ENCODE data around the gene ADGRF5. TPM values are rescaled to one million over a fixed set of nuclear protein-coding genes. Genes with fewer than 3 reads are reported as not detected.
"Not testable (repeated sequence)": the region's sequence is repeated elsewhere in the genome, so short reads cannot be mapped to it uniquely, and the experiment has no call there.

ADGRF5 gene
- total and polyA plus RNA-seq, 10 of the 15 experiments (the other 5 are each of a cell fraction or from before 2014, with no cell fraction given), result 0.01 to 0.13 TPM; not detected in 8

GRCh38 chr6:46851576-46851975, 70.2 kb downstream of the ADGRF5 start:
- H3K4me1 ChIP-seq (ENCODE audit: control insufficient read depth, insufficient read depth, low read length); SMC1A ChIA-PET (ENCODE audit: uncharacterized antibody, unreplicated experiment); H3K9ac ChIP-seq (ENCODE audit: control insufficient read depth, insufficient read depth, low read length); POLR2A ChIA-PET; BruUV-seq (replicated peaks); CTCF ChIA-PET; H3K27me3 ChIP-seq (replicated peaks in 1 of 2; ENCODE audit: control insufficient read depth in 2 of 2, insufficient read depth in 2 of 2, low read length in 1 of 2); H2AFZ ChIP-seq (ENCODE audit: control insufficient read depth, low read depth, low read length); H3K4me3 ChIP-seq; H3K36me3 ChIP-seq (ENCODE audit: control insufficient read depth in 2 of 2, insufficient read depth in 2 of 2, low read length in 1 of 2); H3K27ac ChIP-seq (ENCODE audit: control insufficient read depth, insufficient read depth); H3K9me3 ChIP-seq (replicated peaks; ENCODE audit: control insufficient read depth, insufficient read depth, low read length); FAIRE-seq; ATAC-seq; H3K79me2 ChIP-seq (ENCODE audit: control insufficient read depth, insufficient read depth, low read length); H4K20me1 ChIP-seq (ENCODE audit: control insufficient read depth, insufficient read depth); DNase-seq (ENCODE audit: low read depth, low spot score); H3K4me2 ChIP-seq (ENCODE audit: control insufficient read depth, insufficient read depth); RAD21 ChIA-PET (ENCODE audit: unreplicated experiment): not testable (repeated sequence)
- 0% methylated on average over 4 of the region's 4 CpGs for WGBS (ENCODE audit: insufficient coverage, insufficient replicate concordance, low lambda C conversion rate, missing lambda C conversion rate)
- in situ Hi-C loops (cut with MboI) (loop anchor here (10.0 kb wide), 1 partner anchor 193 kb away; the partner anchor contains the start of gene ADGRF1), intact Hi-C loops (cut with micrococcal nuclease; ENCODE audit: unreplicated experiment) (loop anchor here (10.0 kb wide), 1 partner anchor 627 kb away; no protein-coding TSS in a partner anchor)

- Histone ChIP-seq H2AFZ (ENCODE audit: control insufficient read depth, low read depth, low read length) (no peak overlapping the region), H3K9ac (ENCODE audit: control insufficient read depth, insufficient read depth, low read length) (no peak overlapping the region), H3K79me2 (ENCODE audit: control insufficient read depth, insufficient read depth, low read length) (no peaks in the 10 kb centered on the region), H4K20me1 (ENCODE audit: control insufficient read depth, insufficient read depth) (no peaks in the 10 kb centered on the region), H3K27ac (ENCODE audit: control insufficient read depth, insufficient read depth) (no peak overlapping the region), H3K36me3 (ENCODE audit: control insufficient read depth in 2 of 2, insufficient read depth in 2 of 2, low read length in 1 of 2) (no peaks in the 10 kb centered on the region), H3K9me3 (replicated peaks; ENCODE audit: control insufficient read depth, insufficient read depth, low read length) (no peaks in the 10 kb centered on the region), H3K4me1 (ENCODE audit: control insufficient read depth, insufficient read depth, low read length) (no peaks in the 10 kb centered on the region), H3K4me3 (no peak overlapping the region), H3K4me2 (ENCODE audit: control insufficient read depth, insufficient read depth) (no peak overlapping the region), H3K27me3 (replicated peaks in 1 of 2; ENCODE audit: control insufficient read depth in 2 of 2, insufficient read depth in 2 of 2, low read length in 1 of 2) (no peaks in the 10 kb centered on the region; a peak in 1 of 4 replicates)
- FAIRE-seq (no peak), DNase-seq (ENCODE audit: low read depth, low spot score) (no peak), ATAC-seq (no peak)
- intact Hi-C loops (cut with micrococcal nuclease; ENCODE audit: unreplicated experiment), result loop anchor here (10.0 kb wide), 1 partner anchor 626 kb away; no protein-coding TSS in a partner anchor
- POLR2A ChIA-PET, result no interaction called here
- SMC1A ChIA-PET (ENCODE audit: uncharacterized antibody, unreplicated experiment), result no interaction called here
- in situ Hi-C loops (cut with MboI), result loop anchor here (10.0 kb wide), 1 partner anchor 194 kb away; the partner anchor contains the start of gene ADGRF1
- RAD21 ChIA-PET (ENCODE audit: unreplicated experiment), result no interaction called here
- WGBS (ENCODE audit: insufficient coverage, insufficient replicate concordance, low lambda C conversion rate, missing lambda C conversion rate), result 44% methylated on average over 2 of the region's 2 CpGs
- CTCF ChIA-PET, result no interaction called here
- no TSS peak for BruUV-seq (replicated peaks)
- TF ChIP-seq SUZ12 (IDR thresholded peaks at IDR 0.05; ENCODE audit: unreplicated experiment), result no peak
- no peak for TF ChIP-seq LARP7 (IDR thresholded peaks at IDR 0.05)
- TF ChIP-seq TAF1 (IDR thresholded peaks at IDR 0.05; ENCODE audit: borderline replicate concordance, low read depth, low read length), result no peak
- no peak for TF ChIP-seq HDGF (IDR thresholded peaks at IDR 0.05)
- no peak for TF ChIP-seq CREM (IDR thresholded peaks at IDR 0.05; ENCODE audit: low read depth)
- no peak for TF ChIP-seq BCLAF1 (IDR thresholded peaks at IDR 0.05)
- TF ChIP-seq SMAD1 (IDR thresholded peaks at IDR 0.05; ENCODE audit: low read depth, partially characterized antibody), result no peak
- TF ChIP-seq CBX3 (IDR thresholded peaks at IDR 0.05; ENCODE audit: borderline replicate concordance, low read depth), result no peak
- TF ChIP-seq, protein P1, sequence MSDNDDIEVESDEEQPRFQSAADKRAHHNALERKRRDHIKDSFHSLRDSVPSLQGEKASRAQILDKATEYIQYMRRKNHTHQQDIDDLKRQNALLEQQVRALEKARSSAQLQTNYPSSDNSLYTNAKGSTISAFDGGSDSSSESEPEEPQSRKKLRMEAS (IDR thresholded peaks at IDR 0.05; ENCODE audit: low read depth, low read length), result no peak
- TF ChIP-seq, protein P2, sequence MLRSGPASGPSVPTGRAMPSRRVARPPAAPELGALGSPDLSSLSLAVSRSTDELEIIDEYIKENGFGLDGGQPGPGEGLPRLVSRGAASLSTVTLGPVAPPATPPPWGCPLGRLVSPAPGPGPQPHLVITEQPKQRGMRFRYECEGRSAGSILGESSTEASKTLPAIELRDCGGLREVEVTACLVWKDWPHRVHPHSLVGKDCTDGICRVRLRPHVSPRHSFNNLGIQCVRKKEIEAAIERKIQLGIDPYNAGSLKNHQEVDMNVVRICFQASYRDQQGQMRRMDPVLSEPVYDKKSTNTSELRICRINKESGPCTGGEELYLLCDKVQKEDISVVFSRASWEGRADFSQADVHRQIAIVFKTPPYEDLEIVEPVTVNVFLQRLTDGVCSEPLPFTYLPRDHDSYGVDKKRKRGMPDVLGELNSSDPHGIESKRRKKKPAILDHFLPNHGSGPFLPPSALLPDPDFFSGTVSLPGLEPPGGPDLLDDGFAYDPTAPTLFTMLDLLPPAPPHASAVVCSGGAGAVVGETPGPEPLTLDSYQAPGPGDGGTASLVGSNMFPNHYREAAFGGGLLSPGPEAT (IDR thresholded peaks at IDR 0.05; ENCODE audit: low read depth), result no peak
- TF ChIP-seq BMI1 (IDR thresholded peaks at IDR 0.05; ENCODE audit: borderline replicate concordance), result no peak
Observed at GRCh38 chr6:46850792-46851191, 70.9 kb downstream of the ADGRF5 start.

Data from GM12878 (cell line).